ENCODE results near the gene PIP4K2C.
A peak's percentile ranks its signal among the peaks of the same experiment; 100 is the strongest.

PIP4K2C gene

DNA sequence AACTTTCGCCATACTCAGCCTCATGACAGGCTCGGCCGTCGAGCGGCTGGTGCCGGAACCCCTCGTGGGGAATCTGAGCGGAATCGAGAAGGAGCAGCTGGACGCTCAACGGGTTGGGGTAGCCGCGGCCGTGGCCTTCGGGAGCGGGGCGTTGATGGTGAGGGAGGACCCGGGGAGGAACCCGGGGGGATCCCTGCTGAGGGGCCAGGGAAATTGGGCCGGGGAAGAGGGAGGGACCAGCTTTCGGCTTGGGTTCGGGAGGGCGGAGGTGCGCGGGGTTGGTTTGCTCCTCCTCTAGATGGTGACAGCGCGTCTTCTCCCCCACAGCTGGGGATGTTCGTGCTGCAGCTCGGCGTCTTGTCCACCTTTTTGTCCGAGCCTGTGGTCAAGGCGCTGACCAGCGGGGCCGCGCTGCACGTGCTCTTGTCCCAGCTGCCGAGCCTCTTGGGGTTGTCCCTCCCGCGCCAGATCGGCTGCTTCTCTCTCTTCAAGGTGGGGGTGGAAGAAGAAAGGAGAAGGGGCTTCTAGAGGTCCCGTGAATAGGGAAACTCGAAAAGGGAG lies 30.0 kb downstream of the PIP4K2C start:
- no peak for DNase-seq (ENCODE audit: low read depth)
- Histone ChIP-seq H3K4me1 (ENCODE audit: control insufficient read depth, insufficient read depth, low read length) (peaks cover 9% of the 10 kb centered on the region), H3K4me3 (ENCODE audit: low read length) (peak overlapping the region; percentile 66), H3K36me3 (ENCODE audit: control insufficient read depth, insufficient read depth, low read length, severe bottlenecking) (no peaks in the 10 kb centered on the region), H3K9me3 (ENCODE audit: control insufficient read depth, low read length) (no peaks in the 10 kb centered on the region), H3K9ac (ENCODE audit: low read length) (no peak overlapping the region), H3K27me3 (replicated peaks; ENCODE audit: control insufficient read depth, insufficient read depth, low read length) (peaks cover 73% of the 10 kb centered on the region)

GRCh38 chr12:57621497-57622292 lies 30.7 kb downstream of the PIP4K2C start:
- Histone ChIP-seq H3K9me3 (ENCODE audit: control insufficient read depth, low read length) (no peaks in the 10 kb centered on the region), H3K4me1 (ENCODE audit: control insufficient read depth, insufficient read depth, low read length) (peaks cover 6% of the 10 kb centered on the region), H3K27me3 (replicated peaks; ENCODE audit: control insufficient read depth, insufficient read depth, low read length) (peaks cover 76% of the 10 kb centered on the region), H3K9ac (ENCODE audit: low read length) (no peak overlapping the region), H3K4me3 (ENCODE audit: low read length) (peak overlapping the region; percentile 66), H3K36me3 (ENCODE audit: control insufficient read depth, insufficient read depth, low read length, severe bottlenecking) (no peaks in the 10 kb centered on the region)
- peak; percentile 81 for DNase-seq (ENCODE audit: low read depth)

GRCh38 chr12:57622293-57623245 lies 31.6 kb downstream of the PIP4K2C start:
- Histone ChIP-seq H3K4me1 (ENCODE audit: control insufficient read depth, insufficient read depth, low read length) (peaks cover 6% of the 10 kb centered on the region), H3K4me3 (ENCODE audit: low read length) (no peak overlapping the region), H3K9me3 (ENCODE audit: control insufficient read depth, low read length) (no peaks in the 10 kb centered on the region), H3K36me3 (ENCODE audit: control insufficient read depth, insufficient read depth, low read length, severe bottlenecking) (no peaks in the 10 kb centered on the region), H3K9ac (ENCODE audit: low read length) (no peak overlapping the region), H3K27me3 (replicated peaks; ENCODE audit: control insufficient read depth, insufficient read depth, low read length) (peaks cover 80% of the 10 kb centered on the region)
- DNase-seq (ENCODE audit: low read depth), result no peak

DNA sequence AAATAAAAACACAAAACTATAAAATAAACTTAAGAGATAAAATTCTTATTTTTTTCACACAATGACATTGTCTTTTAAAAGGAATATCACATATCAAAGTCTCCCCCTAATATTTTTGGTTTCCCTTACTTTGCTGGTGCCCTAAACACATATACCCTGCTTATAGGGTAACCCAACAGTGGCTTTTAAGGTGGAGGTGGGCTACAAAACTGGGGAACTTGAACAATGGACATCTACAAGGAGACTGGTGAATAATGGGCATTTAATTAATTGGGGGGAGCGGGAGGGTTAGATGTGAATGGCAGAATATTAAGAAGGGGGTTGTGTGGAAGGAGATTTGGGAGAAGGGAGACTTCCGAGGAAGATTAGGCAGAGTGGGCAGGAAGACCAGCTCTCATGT lies 32.4 kb downstream of the PIP4K2C start:
- Histone ChIP-seq H3K9me3 (ENCODE audit: control insufficient read depth, low read length) (no peaks in the 10 kb centered on the region), H3K36me3 (ENCODE audit: control insufficient read depth, insufficient read depth, low read length, severe bottlenecking) (no peaks in the 10 kb centered on the region), H3K4me3 (ENCODE audit: low read length) (no peak overlapping the region), H3K27me3 (replicated peaks; ENCODE audit: control insufficient read depth, insufficient read depth, low read length) (peaks cover 86% of the 10 kb centered on the region), H3K9ac (ENCODE audit: low read length) (no peak overlapping the region), H3K4me1 (ENCODE audit: control insufficient read depth, insufficient read depth, low read length) (peaks cover 6% of the 10 kb centered on the region)
- DNase-seq (ENCODE audit: low read depth), result no peak

DNA sequence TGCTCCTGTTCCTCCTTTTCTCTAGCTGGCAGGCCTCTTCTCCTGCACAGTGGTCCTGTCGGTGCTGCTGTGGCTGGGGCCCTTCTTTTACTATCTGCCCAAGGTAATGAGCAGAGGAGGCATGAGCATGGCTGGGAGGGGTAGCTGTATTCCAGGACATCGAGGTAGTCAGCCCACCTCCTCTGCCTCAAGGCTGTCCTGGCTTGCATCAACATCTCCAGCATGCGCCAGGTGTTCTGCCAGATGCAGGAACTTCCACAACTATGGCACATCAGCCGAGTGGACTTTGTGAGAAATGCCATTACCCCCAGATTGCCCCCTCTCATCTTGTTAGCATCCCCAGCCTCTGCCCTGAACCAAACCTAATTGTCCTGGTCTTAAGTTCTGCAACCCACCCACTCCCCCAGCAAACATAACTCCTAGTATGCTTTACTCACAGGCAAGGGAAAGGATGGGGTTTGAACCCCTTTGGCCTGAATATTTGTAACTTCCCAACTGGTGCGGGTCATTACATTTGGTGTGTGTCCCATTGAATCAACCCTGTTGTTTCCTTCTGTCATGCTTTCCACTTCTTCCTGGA lies 32.9 kb downstream of the PIP4K2C start:
- Histone ChIP-seq H3K9me3 (ENCODE audit: control insufficient read depth, low read length) (no peaks in the 10 kb centered on the region), H3K36me3 (ENCODE audit: control insufficient read depth, insufficient read depth, low read length, severe bottlenecking) (no peaks in the 10 kb centered on the region), H3K9ac (ENCODE audit: low read length) (no peak overlapping the region), H3K27me3 (replicated peaks; ENCODE audit: control insufficient read depth, insufficient read depth, low read length) (peaks cover 91% of the 10 kb centered on the region), H3K4me1 (ENCODE audit: control insufficient read depth, insufficient read depth, low read length) (peaks cover 6% of the 10 kb centered on the region), H3K4me3 (ENCODE audit: low read length) (no peak overlapping the region)
- no peak for DNase-seq (ENCODE audit: low read depth)

DNA sequence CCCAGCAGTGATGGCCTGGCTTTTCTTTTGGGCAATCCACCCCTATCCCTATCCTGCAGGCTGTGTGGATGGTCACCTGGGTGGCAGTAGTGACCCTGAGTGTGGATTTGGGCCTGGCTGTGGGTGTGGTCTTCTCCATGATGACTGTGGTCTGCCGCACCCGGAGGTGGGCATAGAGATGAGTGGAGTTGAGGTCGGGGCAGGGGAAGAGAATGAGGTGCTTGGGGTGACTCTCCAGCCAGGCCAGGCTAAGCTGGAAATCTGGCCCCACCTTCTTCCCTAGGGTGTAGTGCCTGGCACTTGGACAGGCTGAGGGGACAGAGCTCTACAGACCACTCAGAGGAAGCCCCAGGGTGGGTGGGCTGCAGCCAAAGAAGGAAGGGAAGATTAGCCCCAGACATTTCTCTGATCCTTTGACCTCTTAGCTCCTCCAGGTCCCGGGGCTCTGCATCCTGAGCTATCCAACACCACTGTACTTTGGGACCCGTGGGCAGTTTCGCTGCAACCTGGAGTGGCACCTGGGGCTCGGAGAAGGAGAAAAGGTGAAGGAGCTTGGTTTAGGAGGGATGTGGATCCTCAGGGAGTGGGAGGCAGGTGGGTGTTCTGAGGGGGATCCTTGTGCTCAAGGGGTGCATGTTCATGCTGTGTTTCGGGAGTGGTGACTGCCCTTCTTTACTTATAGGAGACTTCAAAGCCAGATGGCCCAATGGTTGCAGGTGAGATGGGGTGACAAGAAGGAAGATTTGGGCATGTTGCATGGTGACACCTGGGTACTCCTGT lies 33.6 kb downstream of the PIP4K2C start:
- Histone ChIP-seq H3K4me3 (ENCODE audit: low read length) (no peak overlapping the region), H3K36me3 (ENCODE audit: control insufficient read depth, insufficient read depth, low read length, severe bottlenecking) (no peaks in the 10 kb centered on the region), H3K9ac (ENCODE audit: low read length) (no peak overlapping the region), H3K9me3 (ENCODE audit: control insufficient read depth, low read length) (no peaks in the 10 kb centered on the region), H3K4me1 (ENCODE audit: control insufficient read depth, insufficient read depth, low read length) (peaks cover 6% of the 10 kb centered on the region), H3K27me3 (replicated peaks; ENCODE audit: control insufficient read depth, insufficient read depth, low read length) (peaks cover 87% of the 10 kb centered on the region)
- DNase-seq (ENCODE audit: low read depth), result no peak

DNA sequence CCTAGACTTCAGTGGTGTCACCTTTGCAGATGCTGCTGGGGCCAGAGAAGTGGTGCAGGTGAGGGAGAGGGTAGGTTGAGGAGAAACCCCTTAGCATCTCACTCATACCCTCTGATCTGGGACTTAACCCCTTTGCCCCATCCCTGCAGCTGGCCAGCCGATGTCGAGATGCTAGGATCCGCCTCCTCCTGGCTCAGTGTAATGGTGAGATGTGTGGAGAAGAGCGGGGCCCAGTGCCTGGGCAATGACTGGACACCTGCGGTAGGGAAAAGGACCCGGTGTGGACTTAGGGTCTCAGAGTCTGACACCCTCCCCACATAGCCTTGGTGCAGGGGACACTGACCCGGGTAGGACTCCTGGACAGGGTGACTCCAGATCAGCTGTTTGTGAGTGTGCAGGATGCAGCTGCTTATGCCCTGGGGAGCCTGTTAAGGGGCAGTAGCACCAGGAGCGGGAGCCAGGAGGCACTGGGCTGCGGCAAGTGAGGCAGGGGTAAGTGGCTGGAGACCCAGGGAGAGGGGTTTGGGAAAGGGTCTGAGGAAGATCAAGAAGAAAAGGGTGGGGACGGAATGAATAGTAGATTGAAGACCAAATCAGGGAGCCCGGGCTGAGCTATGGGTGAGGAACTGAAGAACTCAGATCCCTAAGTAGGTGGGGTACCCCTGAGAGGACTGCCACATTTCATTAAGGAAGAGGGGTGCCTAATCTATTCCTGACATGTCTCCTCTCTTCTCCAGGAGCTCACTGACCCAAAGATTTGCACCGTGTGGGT lies 34.5 kb downstream of the PIP4K2C start:
- no peaks in the 10 kb centered on the region for H3K9me3 ChIP-seq (ENCODE audit: control insufficient read depth, low read length)
- no peaks in the 10 kb centered on the region for H3K36me3 ChIP-seq (ENCODE audit: control insufficient read depth, insufficient read depth, low read length, severe bottlenecking)
- H3K4me3 ChIP-seq (ENCODE audit: low read length), result no peak overlapping the region
- DNase-seq (ENCODE audit: low read depth), result no peak
- no peak overlapping the region for H3K9ac ChIP-seq (ENCODE audit: low read length)
- H3K27me3 ChIP-seq (replicated peaks; ENCODE audit: control insufficient read depth, insufficient read depth, low read length), result peaks cover 85% of the 10 kb centered on the region
- H3K4me1 ChIP-seq (ENCODE audit: control insufficient read depth, insufficient read depth, low read length), result peaks cover 6% of the 10 kb centered on the region

- H3K4me1 ChIP-seq (ENCODE audit: control insufficient read depth, insufficient read depth, low read length), result peaks cover 3% of the 10 kb centered on the region
- peaks cover 85% of the 10 kb centered on the region for H3K27me3 ChIP-seq (replicated peaks; ENCODE audit: control insufficient read depth, insufficient read depth, low read length)
- H3K9me3 ChIP-seq (ENCODE audit: control insufficient read depth, low read length), result no peaks in the 10 kb centered on the region
- H3K4me3 ChIP-seq (ENCODE audit: low read length), result no peak overlapping the region
- no peaks in the 10 kb centered on the region for H3K36me3 ChIP-seq (ENCODE audit: control insufficient read depth, insufficient read depth, low read length, severe bottlenecking)
- DNase-seq (ENCODE audit: low read depth), result no peak
- no peak overlapping the region for H3K9ac ChIP-seq (ENCODE audit: low read length)
Observed at GRCh38 chr12:57626111-57626920, 35.3 kb downstream of the PIP4K2C start.

DNA sequence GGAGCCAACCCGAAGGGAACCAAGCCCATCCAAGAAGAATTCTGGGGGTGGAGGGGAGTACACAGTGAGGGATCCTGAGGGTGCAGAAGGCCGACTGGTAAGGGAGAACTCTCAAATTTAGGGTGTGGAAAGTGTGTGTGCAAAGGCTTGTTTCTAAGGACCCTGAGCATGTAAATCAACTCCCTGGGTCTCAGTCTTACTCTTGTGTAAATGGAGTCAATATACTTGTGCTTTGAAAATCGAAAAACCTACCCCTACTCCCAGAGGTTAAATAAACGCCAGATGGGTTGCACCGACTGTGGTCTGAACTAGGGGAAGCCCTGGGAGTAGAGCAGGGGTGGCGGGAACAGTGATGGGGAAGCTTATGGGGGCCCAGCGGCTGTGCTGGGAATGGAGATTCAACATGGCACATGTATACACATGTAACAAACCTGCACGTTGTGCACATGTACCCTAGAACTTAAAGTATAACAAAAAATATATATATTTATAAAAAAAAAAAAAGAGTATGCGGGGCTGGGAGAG lies 36.0 kb downstream of the PIP4K2C start:
- Histone ChIP-seq H3K9me3 (ENCODE audit: control insufficient read depth, low read length) (no peaks in the 10 kb centered on the region), H3K4me1 (ENCODE audit: control insufficient read depth, insufficient read depth, low read length) (no peaks in the 10 kb centered on the region), H3K9ac (ENCODE audit: low read length) (no peak overlapping the region), H3K36me3 (ENCODE audit: control insufficient read depth, insufficient read depth, low read length, severe bottlenecking) (no peaks in the 10 kb centered on the region), H3K4me3 (ENCODE audit: low read length) (no peak overlapping the region), H3K27me3 (replicated peaks; ENCODE audit: control insufficient read depth, insufficient read depth, low read length) (peaks cover 86% of the 10 kb centered on the region)
- DNase-seq (ENCODE audit: low read depth), result no peak

Measured in adipocyte (in vitro differentiated cells).